Right lobe of liver (tissue), 4 donors: ENCODE data around the gene FOXJ3.

Source experiments
- POLR2A ChIP-seq: fragments of 450-650 bp; IDR thresholded peaks from one replicate; pipeline ENCODE4 v1.6.1; 2017; ENCODE audit warnings: antibody characterized with exemption, mild to moderate bottlenecking
- TF ChIP-seq, protein P1 (sequence below), 4 donors: fragments of 200-600 bp in 3 of 4; fragments of 450-650 bp in 1 of 4; IDR thresholded peaks; one replicate each; pipeline versions ENCODE4 v1.5.1 to v1.8.0; 2016 to 2022; ENCODE audit warnings: antibody characterized with exemption in 4 of 4, mild to moderate bottlenecking in 2 of 4
- donor health status: DM: no; HTN: no; CAD: no.
- donor health status: DM: no; HTN: no; CAD: no.
- donor health status: DM: no; HTN: yes; CAD: no.

GRCh38 chr1:42365118-42365517 lies 30.1 kb upstream of the FOXJ3 start:
- TF ChIP-seq, protein P1, sequence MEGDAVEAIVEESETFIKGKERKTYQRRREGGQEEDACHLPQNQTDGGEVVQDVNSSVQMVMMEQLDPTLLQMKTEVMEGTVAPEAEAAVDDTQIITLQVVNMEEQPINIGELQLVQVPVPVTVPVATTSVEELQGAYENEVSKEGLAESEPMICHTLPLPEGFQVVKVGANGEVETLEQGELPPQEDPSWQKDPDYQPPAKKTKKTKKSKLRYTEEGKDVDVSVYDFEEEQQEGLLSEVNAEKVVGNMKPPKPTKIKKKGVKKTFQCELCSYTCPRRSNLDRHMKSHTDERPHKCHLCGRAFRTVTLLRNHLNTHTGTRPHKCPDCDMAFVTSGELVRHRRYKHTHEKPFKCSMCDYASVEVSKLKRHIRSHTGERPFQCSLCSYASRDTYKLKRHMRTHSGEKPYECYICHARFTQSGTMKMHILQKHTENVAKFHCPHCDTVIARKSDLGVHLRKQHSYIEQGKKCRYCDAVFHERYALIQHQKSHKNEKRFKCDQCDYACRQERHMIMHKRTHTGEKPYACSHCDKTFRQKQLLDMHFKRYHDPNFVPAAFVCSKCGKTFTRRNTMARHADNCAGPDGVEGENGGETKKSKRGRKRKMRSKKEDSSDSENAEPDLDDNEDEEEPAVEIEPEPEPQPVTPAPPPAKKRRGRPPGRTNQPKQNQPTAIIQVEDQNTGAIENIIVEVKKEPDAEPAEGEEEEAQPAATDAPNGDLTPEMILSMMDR (IDR thresholded peaks at IDR 0.05), result no peak
- TF ChIP-seq POLR2A, result no peak
